AG10803 (cell line): ENCODE measurements around the gene AJM1.
A peak's percentile ranks its signal among the peaks of the same experiment; 100 is the strongest.
"Not testable (repeated sequence)": the region's sequence is repeated elsewhere in the genome, so short reads cannot be mapped to it uniquely, and the experiment has no call there.

ENCODE experiments used
- DNase-seq: peaks from one replicate; pipeline ENCODE4 v3.0.0; 2010; ENCODE audit warnings: low read depth
- H3K4me3 ChIP-seq: 2 replicates; pipeline ENCODE4 v1.5.1; 2011; ENCODE audit warnings: mild to moderate bottlenecking, low read length, control low read depth
- TF ChIP-seq, protein P1 (sequence below): conservative IDR thresholded peaks from 2 replicates; pipeline ENCODE4 v1.5.1; 2011; ENCODE audit warnings: mild to moderate bottlenecking, low read length, control low read depth, inconsistent platforms

Gene AJM1

DNA sequence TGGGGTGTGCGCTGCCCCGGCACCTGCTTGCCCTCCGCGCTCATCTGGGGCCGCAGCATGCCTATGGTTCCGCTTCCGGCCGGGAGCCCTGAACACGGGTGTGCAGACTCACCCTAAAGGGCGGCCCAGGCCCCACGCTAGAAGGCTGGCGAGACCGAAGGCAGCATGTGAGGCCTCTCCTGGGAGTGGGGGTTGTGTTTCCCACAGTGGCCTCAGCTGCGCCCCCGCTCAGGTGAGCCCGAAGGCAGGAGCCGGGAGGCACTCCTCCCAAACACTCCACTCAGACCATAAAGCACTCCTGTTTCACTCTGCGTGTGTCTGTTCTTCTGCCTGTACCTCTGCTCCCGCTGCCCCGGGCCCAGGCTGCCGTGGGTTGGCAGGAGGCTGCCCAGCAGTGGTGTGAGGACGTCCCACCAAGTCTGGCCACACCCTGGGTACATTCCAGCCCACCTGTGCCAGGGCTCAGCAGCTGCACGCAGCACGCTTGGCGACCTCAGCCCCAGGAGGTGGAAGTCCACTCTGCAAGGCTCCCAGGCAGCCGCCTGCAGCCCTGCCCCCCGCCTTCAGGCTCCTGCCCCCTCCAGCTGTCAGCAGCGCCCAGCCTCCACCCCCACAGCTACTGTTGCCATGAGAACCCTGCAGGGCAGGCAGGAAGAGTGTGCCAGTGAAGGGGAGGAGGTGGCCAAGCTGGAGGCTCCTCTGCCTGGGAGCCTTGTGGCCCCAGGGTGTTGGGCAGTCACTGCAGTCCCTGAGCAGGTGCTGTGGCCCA, 1.2 kb upstream of the AJM1 start:
- peak; percentile 59 for DNase-seq
- TF ChIP-seq, protein P1, sequence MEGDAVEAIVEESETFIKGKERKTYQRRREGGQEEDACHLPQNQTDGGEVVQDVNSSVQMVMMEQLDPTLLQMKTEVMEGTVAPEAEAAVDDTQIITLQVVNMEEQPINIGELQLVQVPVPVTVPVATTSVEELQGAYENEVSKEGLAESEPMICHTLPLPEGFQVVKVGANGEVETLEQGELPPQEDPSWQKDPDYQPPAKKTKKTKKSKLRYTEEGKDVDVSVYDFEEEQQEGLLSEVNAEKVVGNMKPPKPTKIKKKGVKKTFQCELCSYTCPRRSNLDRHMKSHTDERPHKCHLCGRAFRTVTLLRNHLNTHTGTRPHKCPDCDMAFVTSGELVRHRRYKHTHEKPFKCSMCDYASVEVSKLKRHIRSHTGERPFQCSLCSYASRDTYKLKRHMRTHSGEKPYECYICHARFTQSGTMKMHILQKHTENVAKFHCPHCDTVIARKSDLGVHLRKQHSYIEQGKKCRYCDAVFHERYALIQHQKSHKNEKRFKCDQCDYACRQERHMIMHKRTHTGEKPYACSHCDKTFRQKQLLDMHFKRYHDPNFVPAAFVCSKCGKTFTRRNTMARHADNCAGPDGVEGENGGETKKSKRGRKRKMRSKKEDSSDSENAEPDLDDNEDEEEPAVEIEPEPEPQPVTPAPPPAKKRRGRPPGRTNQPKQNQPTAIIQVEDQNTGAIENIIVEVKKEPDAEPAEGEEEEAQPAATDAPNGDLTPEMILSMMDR, result no peak
- no peak overlapping the region for H3K4me3 ChIP-seq

DNA sequence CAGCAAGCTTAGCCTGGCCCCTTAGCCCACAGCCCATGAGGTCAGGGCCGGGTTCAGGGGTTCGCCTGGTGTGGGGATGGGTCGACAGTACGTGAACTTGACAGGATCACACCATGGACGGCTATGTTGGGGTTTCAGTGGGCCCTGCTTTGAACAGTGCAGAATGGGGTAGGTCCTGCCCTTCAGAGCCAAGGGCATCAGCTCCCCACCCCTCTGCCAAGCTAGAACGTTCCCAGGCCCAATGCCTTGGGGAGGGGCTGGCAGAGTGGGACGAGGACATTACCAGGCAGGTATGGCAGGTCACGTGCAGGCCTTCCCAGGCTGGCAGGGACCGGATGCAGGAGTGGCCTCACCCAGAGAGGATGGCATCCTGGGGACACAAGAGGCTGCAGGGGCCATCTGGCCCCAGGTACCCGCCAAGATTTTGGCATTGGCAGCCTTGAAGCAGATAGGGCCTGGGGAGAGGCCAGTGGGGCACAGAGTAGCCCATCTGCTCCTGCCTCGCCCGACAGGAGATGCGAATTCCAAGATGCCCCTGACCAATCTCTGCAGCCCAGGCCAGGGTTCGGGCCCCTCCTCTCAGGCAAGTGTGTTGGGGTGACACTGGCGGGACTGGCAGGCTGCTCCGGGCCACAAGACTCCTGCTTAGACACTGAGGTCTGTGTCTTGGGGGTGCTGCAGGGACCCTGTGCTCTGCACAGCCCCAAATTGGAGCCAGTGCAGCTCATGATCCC, 465 bp upstream of the AJM1 start:
- not testable (repeated sequence) for DNase-seq, H3K4me3 ChIP-seq

DNA sequence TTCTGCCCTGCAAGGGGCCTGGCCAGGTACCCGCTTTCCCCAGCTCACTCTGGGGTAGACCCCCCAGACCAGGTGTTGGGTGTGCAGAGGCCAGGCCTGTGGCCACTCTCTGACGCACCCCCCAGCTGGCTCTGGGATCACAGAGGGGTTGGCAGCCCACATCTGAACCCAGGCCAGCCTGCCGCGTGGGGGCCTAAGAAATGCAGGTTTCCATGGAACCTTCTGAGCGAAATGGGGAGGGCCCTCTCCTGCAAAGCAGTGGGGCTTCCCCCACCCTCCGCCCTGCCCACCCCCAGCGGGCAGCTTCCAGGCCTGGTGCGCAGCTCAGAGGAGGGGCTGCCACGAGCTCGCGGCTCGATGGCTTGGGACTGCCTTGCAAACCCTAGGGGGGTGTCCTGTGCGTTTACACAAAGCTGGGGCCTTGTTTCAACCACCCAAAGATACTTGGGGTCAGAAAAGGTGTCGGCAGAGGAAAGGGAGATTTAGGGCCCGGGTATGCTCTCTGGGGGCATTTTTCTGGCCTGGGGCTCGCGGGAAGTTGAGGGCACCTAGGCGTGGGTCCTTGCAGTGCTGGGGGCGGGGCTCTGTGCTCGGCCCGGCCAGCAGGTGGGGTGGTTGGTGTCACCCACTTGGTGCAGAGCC, 1.0 kb downstream of the AJM1 start:
- DNase-seq, H3K4me3 ChIP-seq: not testable (repeated sequence)

DNA sequence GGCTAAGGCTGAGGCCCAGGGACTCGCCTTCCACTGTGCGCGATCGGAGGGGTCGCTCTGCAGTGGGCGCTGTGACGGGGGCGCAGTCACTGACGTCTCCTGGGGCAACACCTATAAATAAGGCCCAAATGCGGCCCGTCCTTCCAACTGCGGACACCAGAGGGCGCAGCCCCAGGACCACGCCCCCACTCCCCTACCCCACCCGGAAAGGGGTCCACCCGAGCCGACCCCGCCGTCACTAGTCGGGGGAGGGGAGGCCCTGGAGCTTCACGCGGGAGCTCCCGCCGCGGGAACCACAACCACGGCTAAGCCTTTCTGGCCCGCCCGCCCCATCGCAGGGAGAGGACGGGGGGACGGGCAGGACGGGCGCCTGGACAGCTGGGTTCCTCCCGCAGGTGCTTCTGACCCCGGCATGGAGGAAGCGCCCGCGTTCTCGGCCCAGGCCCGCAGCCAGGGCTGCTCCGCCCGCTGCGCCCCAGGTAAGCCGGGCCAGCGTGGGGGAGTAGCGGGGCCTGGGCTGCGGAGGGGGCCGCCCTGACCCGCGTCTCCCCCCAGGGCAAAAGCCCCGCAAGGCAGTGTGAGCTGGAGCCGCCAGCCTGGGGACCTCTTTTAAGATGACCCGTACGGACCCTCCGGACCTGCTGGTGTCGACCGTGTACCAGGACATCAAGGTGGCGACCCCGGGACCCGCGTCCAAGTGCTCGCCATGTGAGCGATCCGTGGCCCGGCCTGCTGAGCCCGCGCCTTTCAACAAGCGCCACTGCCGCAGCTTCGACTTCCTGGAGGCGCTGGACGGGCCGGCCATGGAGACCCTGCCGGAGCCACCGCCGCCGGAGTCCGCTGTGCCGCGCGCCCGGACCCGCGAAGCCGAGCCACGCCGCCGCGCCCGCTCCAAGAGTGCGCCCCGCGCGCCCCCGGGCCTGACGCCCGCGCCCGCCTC, 1.8 kb downstream of the AJM1 start:
- DNase-seq, H3K4me3 ChIP-seq: not testable (repeated sequence)
- TF ChIP-seq, protein P1, result peak; percentile 36

DNA sequence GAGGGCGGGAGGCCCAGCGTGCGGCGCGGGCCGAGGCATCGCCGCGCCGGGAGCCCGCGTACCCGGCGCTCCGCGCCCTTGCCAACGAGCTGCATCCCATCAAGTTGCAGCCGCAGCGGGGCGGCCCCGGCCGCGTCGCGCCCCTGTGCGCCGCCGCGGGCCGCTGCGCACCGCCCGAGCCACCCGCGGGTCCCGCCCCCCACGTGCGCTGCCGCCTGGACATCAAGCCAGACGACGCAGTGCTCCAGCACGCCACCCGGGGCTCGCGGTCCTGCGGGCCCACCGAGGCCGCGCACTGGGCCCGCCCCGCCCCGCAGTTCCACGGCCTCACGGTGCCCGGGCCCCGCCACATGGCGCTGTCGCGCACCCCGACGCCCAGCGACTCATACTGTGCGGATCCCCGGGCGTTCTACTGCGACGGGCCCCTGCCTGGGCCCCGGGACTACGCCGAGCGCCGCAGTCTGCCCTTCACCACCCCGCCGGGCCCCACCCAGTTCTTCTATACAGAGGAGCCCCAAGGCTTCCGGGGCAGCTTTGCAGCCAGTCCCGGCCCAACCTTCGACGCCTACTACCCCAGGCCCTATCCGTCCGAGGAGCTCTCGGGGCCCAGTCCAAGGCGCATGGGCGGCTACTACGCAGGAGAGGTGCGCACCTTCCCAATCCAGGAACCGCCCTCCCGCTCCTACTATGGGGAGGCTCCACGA, 2.6 kb downstream of the AJM1 start:
- DNase-seq, result no peak
- no peak overlapping the region for H3K4me3 ChIP-seq
- TF ChIP-seq, protein P1, result no peak

DNA sequence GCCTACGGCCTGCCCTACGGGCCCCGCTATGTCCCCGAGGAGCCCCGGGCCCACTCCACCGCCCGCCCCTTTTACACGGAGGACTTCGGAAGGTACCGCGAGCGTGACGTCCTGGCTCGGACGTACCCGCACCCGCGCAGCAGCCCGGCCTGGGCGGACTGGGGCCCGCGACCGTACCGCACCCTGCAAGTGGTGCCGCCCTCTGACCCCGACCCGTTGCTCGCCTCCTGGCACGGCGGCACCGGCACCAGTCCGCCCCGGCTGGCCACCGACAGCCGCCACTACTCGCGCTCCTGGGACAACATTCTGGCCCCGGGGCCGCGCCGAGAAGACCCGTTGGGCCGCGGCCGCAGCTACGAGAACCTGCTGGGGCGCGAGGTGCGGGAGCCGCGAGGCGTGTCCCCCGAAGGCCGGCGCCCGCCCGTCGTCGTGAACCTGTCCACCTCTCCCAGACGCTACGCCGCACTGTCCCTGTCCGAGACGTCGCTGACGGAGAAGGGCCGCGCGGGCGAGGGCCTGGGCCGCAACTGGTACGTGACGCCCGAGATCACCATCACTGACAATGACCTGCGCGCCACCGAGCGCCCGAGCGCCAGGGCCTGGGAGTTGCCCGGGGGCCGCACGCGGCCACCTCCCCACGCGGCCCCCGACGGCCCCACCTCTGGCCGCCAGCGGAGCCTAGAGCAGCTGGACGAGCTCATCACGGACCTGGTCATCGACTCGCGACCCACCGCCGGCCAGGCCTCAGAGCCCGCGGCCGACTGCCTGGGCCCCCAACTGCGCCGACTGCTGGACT, 3.4 kb downstream of the AJM1 start:
- H3K4me3 ChIP-seq, result no peak overlapping the region
- TF ChIP-seq, protein P1, result no peak
- DNase-seq, result no peak
